ENCODE results near the gene FOXM1.
A peak's percentile ranks its signal among the peaks of the same experiment; 100 is the strongest.

Gene FOXM1

DNA sequence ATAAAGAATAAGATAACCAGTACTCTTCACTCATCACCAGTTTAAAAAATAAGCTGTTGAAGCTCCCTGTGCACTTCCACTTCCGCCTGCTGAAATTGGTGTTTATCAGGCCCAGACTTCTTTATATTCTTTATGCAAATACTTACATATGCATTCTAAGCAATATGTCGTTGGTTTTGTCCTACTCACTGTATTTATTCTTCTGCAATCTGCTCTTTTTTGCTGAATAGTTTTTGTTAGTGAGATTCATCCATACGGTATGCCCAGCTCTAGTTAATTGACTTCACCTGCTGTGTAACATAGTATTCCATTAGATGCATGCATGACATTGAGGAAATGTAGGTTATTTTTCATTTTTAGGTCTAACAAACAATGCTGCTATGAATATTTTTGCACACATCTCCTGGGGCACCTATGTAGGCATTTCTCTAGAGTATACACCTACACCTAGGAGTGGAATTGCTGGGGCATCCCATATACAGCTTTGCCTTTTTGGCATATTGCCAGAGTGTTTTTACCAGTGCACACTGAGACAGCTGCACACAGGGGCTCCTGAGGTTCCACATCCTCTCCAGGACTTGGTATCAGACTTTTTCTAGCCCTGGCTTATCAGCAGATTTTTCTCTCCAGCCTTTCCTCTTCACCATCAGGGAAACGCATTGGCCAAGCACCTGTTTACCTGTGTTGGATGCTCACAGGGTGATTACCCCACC, 41.1 kb downstream of the FOXM1 start:
- DNase-seq (ENCODE audit: low read depth) = no peak

DNA sequence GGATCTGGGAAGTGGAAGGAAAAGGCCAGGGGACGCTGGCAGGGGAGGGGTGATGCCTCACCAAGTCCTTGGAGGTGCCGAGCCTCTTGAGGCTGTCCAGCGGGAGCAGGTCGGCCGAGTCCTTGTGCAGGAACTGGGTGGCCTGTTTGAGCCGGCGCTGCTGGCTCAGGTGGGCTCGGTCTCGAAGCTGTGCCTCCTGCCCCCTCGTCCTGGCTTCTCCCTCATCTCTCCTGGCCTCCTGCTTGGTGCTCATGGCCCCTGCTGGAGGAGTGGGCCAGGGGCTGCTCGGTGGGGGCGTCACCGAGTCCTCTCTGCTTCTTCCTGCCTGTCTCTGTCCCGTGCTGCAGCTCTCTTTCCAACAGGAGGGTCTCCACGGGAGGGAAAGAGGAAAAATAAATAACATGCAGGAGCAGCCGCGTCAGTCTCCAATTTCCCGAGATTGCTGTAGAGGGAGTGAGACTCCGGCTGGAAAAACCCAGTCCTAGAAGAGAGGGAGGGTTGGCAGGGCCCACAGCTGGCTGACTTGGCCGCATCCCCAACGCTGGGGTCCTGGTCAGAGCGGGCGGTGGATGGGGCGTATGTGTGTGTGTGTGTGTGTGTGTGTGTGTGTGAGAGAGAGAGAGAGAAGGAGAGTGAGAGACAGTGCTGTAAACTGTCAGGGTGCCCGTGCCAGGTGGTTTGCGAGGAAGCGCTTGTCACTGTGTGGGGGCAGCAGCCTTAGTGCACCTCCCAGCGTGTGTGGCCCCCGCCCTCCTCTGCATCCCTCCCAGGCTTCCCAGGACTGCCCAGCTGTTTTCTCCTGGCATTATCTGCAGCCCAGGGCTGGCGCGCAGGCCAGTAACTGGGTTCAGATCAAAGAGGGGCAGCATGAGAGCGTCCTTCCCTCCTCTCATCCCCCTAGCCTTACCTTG, 42.1 kb downstream of the FOXM1 start, which contains the start of gene NRIP2:
TSS of gene NRIP2 (minus strand) at position 455 of the 911 bp plus-strand sequence. CDS start at position 403, 52 bp downstream.
- peak; percentile 42 for DNase-seq (ENCODE audit: low read depth)

DNA sequence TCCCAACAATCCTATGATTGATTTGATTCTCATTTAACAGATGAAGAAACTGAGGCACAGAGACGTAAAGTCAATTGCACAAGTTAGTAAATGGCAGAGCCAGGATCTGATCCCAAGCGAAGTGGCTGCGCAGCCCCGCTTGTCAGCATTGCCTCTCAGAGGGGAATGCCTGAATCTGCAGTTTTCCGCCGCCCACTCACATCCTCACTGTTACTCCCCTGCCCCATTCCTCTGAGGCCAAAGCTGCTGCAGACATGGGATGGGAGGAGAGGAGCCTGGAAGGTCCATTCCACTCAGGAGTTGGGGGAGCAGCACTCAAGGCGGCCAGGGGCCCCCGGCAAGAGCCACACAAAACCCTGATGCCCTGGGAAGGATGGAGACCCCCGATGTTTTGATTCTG, 43.2 kb downstream of the FOXM1 start:
- no peak for DNase-seq (ENCODE audit: low read depth)

DNA sequence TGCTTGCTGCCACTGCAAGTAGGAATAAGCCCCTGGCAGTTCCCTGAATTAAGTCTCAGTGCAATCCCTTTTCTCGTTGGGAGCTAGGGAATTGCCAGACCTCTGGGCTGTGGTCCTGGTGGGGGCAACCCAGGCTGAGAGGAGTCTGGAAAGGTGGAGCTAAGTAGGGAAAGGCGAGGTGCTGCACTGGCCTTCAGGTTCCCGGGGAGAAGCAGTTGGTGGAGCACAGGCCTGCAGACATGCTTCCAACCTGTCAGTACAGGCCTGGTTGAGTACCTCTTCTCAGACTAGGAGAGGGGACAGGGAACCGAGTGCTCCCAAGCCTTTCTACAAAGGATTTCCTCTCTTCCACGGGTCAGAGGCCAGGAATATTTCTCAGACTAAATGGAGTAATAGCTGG, 43.6 kb downstream of the FOXM1 start:
- no peak for DNase-seq (ENCODE audit: low read depth)

DNA sequence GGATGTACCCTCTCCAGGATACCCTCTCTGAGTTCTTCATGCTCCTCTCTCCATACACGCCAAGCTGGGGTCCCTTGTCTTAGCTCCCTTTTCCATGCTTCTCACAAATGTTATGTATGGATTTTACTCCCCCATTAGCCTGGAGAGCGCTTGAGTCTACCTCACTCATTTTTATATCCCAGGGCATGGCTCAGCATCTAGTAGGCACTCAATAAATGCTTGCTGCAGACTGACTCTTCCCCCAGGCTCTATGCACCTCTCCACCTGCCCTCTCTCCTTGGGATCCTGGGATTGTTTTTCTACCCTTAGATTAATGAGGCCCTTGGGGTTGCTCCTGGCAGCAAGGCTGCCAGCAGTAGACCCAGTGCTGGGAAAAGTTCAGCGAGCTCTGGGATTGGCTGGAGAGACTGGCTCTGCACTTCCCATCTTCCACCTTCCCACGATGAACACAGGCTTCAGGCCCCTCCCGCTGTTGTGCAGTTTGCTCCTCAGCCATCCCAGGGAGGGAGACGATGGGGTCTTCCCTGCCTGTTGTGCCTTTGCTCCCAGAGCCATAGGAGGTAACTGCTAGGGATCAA, 44.3 kb downstream of the FOXM1 start:
- no peak for DNase-seq (ENCODE audit: low read depth)

DNA sequence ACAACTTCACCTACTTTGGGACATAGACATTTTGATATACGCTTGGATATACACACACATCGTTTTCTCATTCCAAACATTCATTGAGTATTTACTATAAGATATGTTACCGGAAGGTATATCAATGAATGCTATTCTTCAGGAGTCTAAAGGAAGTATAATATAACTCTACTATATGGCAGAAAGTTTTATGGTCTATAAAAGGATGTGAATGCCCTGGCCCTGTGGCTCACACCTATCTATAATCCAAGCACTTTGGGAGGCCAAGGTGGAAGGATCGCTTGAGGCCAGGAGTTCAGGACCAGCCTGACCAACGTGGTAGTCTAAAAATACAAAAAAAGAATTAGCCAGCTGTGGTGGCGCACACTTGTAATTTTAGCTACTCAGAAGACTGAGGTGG, 47.7 kb downstream of the FOXM1 start:
- no peak for DNase-seq (ENCODE audit: low read depth)

DNA sequence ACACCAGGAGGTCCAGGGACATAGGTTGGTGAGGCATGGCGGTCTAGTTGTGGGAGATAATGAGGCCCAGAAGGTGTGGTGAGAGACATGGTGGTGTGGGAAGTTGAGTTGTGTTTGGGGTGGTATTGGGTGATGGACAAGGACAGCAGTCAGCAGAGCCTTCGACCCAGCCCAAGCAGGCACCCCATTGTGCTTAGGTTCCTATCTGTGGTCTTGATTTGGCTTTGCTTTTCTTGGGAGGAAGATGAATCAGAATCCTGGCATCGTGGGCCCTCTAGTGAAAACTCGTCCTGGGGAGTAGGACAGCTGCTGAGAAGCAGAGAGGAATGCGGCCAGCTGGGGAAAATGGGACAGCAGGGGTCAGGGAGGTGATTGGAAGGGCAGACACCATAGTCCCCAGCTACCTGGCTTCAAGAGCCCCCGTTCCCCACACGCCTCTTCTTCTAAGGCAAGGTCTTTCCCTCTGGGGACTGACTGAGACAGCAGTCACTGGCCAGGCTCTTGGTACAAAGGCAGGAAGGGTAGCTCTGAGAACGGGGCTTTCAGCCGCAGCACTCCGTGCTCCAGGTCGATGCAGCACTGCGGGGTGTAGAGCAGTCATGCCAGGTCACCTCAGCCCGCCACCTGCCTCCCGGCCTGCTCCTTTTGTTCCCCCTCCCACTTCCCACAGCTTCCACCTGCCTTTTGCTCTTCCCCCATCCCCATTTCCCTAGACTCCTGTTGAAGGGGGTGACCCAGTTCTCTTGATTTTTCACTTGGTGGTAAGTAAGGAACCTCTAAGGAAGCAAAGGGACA, 50.1 kb downstream of the FOXM1 start:
- no peak for DNase-seq (ENCODE audit: low read depth)

DNA sequence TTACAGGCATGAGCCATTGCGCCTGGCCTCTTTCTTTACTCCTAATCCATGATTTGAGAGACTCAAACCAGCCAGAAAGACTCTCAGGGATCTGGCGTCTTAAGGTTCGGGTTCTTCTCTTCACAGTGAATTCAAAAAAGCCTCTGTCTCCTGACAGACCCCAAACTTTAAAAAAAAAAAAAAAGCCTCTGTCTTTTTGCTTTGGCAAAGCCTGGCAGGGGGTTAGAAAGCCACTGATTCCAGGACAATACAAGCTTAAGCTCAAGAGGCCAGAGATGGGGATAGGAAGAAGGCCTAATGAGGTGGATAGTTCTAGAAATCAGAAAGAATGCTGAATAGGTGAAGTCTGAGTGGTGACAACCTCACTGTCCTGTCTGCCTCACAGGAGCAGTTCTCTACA, 50.9 kb downstream of the FOXM1 start:
- DNase-seq (ENCODE audit: low read depth) = no peak

DNA sequence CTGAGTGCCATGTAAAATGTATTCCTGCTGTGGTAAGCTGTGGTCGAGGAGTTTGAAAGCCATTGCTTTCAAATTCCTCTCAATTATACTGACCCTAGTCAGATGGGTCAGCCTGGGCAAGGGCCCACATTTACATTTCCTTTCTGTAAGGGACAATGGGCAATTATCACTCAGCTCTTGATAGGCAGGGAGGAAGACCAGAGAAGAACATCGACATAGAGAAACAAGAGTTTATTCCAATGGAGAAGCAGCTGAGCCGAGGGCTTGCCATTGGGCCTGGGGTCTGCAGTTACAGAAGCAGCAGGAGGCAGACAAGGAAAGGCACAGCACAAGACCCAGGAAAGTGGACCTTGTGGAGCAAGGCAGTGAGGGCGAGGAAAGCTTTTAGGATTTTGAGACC, 51.8 kb downstream of the FOXM1 start:
- DNase-seq (ENCODE audit: low read depth) = no peak

DNA sequence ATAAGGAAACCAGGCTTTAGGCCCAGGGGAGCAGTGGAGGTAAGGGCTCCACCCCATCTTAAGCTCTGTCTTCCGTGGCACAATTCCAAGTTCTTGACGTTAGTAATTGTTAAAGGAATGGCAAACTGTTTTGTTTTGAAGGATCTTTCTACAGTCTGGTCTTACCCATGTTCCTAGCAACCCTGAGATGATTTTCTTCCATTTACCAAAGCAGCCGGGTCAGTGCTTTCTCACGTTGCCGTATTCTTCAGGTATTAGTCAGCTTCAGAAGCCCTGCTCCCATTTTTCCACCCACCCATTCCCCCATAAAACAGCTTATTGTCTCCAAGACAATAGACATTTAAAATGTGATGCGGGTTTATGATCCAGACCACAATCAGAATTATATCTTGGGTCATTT, 52.4 kb downstream of the FOXM1 start:
- no peak for DNase-seq (ENCODE audit: low read depth)

DNA sequence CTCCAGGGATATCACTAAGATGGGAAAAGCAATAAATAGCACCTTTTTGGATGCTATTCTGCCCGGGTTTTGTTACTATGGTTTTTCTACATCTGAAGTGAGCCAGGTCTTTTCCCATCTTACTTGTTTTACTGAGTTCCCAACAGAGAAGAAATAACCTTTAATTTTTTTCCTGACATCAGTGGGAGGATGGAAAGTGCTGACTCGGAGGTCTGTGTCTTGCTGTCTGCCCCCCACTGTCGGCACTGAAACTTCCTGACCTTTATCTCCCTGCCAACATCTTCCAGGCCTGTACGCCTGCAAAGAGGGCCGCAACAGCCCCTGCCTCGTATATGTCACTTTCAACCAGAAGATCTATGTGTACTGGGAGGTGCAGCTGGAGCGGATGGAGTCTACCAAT, 53.5 kb downstream of the FOXM1 start:
- no peak for DNase-seq (ENCODE audit: low read depth)

DNA sequence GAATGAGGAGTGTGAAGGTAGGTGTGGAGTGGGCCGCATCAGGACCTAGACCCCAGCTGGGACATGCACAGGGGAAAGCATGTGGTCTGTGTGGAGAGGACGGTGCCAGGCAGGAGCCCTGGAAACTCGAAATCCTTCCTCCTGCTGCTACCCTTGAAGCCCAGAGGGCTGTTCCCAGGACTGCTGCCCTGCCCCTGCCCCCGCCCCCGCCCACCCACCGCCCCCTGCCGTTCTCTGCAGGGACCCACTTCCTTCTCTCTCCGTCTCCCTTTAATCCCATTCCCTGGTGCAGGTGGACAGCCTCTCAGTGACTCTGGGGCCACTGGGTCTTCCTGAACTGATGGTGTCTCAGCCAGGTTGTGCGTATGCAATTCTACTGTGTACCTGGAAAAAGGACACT, 56.5 kb downstream of the FOXM1 start:
- DNase-seq (ENCODE audit: low read depth) = no peak

DNA sequence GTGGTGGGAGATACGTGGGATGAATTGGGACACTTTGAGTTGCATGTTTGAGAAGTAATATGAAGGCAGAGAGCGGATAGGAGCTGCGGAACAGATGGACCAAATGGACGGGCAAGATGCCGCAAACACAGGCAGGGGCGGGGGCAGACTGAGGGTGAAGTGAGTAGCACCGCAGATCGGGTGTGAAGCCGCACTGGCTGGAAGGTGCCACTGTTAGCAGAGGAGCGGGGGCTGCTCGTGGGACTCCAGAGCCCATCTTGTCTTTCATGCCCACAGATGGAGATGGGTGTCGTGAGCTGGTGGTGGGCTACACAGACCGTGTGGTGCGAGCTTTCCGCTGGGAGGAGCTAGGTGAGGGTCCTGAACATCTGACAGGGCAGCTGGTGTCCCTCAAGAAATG, 57.2 kb downstream of the FOXM1 start:
- DNase-seq (ENCODE audit: low read depth) = no peak

DNA sequence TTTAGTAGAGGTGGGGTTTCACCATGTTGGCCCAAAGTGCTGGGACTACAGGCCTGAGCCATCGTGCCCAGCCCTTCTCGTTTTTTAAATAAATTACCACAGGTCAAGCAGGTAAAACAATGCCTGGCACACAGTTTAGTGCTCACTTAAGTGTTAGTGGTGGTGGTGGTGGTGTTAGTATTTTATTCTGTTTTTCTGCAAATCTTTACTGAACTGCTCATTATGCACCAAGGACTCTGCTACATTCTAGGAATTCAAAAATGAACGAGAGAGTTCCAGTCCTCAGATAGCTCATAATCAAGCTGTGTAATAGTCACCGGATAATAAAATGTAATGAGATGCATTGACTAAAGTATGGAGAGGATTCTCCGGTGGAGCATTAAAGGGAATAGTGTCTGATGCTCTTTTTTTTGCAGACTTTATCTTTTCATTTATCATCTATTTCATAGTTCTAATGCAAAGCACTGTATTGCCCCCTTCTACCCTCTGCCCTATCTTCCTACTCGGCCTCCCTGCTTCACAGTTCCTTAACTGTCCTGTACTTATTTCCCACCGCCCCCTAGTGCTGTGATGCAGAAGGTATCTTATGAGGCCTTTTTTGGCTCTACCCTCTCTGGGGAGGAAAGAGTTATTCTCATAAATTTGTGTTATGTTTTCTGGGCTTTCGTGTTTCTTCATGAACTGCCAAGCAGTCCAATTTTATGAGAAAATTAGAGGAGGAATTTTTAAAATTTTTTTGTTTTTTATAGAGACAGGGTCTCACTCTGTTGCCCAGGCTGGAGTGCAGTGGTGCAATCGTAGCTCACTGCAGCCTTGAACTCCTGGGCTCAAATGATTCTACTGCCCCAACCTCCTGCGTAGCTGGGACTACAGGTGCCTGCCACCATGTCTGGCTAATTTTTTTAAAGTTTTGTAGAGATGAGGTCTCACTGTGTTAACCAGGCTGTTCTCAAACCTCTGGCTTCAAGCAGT, 63.5 kb downstream of the FOXM1 start:
- peak; percentile 53 for DNase-seq (ENCODE audit: low read depth)

DNA sequence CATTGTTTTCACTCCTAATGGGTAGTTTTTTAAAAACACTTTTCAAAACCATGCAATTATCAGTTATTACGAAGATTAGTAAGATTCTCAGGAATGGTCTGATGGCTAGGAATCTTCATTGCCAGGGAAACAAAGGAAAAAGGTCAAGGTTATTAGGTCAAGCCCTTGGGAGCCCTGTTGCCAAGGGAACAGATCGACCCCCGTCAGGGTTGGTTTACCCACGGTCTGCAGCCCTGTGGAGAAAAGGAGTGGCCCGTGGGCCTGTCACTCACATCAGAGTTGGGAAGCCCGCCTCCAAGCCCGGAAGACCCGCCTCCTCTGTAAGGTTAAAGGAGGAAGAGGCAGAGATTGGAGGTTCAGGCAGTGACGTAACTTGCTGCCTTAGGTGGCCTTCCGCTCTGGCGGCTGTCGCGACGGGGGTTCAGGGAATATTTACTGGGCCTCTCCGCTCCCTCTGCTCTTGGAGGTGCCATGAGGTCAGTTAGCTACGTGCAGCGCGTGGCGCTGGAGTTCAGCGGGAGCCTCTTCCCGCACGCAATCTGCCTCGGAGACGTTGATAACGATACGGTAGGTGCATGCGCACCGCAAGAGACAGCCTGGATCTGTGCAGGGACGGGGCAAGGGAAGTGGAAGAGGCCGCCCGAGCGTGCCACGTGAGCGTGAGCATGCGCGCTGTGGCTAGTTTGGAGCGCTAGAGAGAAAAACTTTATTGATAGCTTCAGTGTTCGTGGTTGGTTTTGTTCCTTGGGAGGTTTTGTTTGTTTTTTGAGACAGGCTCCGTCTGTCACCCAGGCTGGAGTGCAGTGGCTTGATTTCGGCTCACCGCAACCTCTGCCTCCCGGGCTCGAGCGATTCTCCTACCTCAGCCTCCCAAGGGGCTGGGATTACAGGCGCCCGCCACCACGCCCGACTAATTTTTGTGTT, 64.4 kb downstream of the FOXM1 start, which contains the start of gene ITFG2:
TSS of gene ITFG2 (plus strand) at position 379 of the 924 bp plus-strand sequence. CDS start at position 472, 93 bp downstream.
- DNase-seq (ENCODE audit: low read depth) = peak; percentile 97

DNA sequence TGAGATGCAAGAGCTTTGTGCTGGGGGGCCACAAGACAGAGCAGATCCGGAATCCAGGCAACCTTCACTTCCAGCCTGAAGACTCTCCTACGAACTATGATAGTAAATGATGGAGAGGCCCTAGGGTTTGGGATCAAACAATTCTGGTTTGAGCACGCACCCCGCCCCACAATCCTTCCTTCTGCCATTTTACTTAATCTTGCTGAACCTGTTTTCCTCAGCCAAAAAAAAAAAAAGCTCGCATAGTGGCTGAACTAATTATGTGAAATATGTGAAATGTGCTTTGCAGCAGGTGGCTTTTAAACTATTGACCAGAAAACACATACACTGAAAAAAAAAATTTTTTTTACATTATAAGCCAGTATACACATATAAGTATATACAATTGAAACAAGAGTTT, 65.2 kb downstream of the FOXM1 start:
- no peak for DNase-seq (ENCODE audit: low read depth)
